Muscle layer of colon (tissue), 2 donors: ENCODE results near the gene ZNF831.

Source experiments
- H3K27ac ChIP-seq: one replicate; pipeline ENCODE4 v1.7.0; 2013; ENCODE audit warnings: low read depth, mild to moderate bottlenecking, low read length, moderate library complexity
- H3K27me3 ChIP-seq, 2 donors: one replicate each; pipeline ENCODE4 v1.7.0; 2013; ENCODE audit warnings: low read length in 2 of 2, mild to moderate bottlenecking in 2 of 2; ENCODE audit not compliant: insufficient read depth in 2 of 2, control insufficient read depth in 1 of 2
- H3K36me3 ChIP-seq: one replicate; pipeline ENCODE4 v1.7.0; 2013; ENCODE audit warnings: mild to moderate bottlenecking, low read length; ENCODE audit not compliant: insufficient read depth
- H3K4me1 ChIP-seq: one replicate; pipeline ENCODE4 v1.7.0; 2013; ENCODE audit warnings: mild to moderate bottlenecking, low read length; ENCODE audit not compliant: insufficient read depth
- H3K4me3 ChIP-seq, 2 donors: one replicate each; pipeline ENCODE4 v1.7.0; 2013; ENCODE audit warnings: low read length in 2 of 2, low read depth in 1 of 2, mild to moderate bottlenecking in 1 of 2, moderate library complexity in 1 of 2
- H3K9ac ChIP-seq: one replicate; pipeline ENCODE4 v1.7.0; 2013; ENCODE audit warnings: low read length
- H3K9me3 ChIP-seq: one replicate; pipeline ENCODE4 v1.7.0; 2013; ENCODE audit warnings: mild to moderate bottlenecking, low read length
- donor health status: abdominal sarcoma.
- donor health status: Adenocarcinoma of cecum.

ZNF831 gene

GRCh38 chr20:59151391-59151790, 12.2 kb upstream of the ZNF831 start:
- Histone ChIP-seq H3K36me3 (no peaks in the 10 kb centered on the region), H3K27ac (no peak overlapping the region), H3K4me1 (peaks cover 6% of the 10 kb centered on the region), H3K9me3 (no peaks in the 10 kb centered on the region), H3K4me3 (no peak overlapping the region), H3K27me3 (no peaks in the 10 kb centered on the region), H3K9ac (no peak overlapping the region)

DNA sequence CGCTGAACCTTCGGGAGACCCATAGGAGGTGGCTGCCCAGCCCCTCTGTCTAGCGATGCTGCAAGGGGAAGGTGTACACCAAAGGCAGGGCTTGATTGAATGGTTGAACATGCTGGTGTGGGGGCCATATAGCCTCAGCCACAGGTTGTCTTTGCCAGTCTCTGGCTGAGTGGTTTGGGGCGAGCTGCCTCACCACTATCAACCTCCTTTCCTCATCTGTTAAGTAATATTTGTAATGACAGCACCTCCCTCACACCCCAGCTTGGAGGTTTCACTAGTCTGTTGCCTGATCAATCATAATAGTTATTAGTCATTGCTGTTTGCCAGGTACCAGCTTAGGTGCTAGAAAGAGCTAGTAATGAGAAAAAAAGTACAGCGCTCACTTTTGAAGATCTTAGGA, 11.8 kb upstream of the ZNF831 start:
- H3K27me3 ChIP-seq = no peaks in the 10 kb centered on the region
- H3K9me3 ChIP-seq = no peaks in the 10 kb centered on the region
- H3K36me3 ChIP-seq = no peaks in the 10 kb centered on the region
- no peak overlapping the region for H3K4me3 ChIP-seq
- peaks cover 6% of the 10 kb centered on the region for H3K4me1 ChIP-seq
- no peak overlapping the region for H3K27ac ChIP-seq
- no peak overlapping the region for H3K9ac ChIP-seq

- Histone ChIP-seq H3K9me3 (no peaks in the 10 kb centered on the region), H3K27ac (no peak overlapping the region), H3K27me3 (no peaks in the 10 kb centered on the region), H3K9ac (no peak overlapping the region), H3K4me1 (no peaks in the 10 kb centered on the region), H3K36me3 (no peaks in the 10 kb centered on the region), H3K4me3 (no peak overlapping the region)
These were observed 10.9 kb upstream of the ZNF831 start for GRCh38 chr20:59152559-59153354.

DNA sequence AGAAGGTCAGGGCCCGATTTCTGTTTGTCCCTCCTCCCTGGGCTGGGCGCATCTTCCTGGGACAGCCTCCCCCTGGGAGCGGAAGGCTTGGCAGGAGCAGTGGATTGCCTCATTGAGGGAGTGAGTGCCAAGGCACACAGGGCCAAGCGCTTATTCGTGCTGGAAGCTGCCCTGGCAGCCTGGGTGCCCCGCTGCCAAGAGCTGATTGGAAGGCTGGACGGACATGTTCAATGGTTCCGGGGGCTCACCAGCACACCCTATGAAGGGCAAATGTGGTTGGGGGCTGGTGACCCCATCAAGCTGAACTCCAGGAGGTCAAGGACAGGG, 10.3 kb upstream of the ZNF831 start:
- Histone ChIP-seq H3K9ac (no peak overlapping the region), H3K4me3 (no peak overlapping the region)

DNA sequence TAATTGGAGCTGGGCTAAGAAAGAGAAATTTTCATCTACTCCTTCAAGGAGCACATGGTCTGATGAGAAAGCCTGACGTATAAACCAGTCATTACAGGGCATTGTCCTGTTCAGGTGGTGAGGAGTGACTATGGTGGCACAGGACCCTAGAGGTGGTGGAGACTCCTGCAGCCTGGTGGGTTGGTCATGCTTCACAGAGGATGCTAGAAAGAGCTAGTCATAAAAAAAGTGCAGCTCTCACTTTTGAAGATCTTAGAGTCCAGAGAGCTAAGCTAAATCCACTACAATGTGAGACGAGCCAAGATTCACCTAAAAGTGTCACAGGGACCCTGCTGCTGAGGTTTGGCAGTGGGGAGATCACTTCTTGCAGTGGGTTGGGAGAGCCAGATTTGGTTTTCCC, 9.8 kb upstream of the ZNF831 start:
- H3K9ac ChIP-seq = no peak overlapping the region
- H3K36me3 ChIP-seq = no peaks in the 10 kb centered on the region
- H3K4me3 ChIP-seq = no peak overlapping the region
- no peak overlapping the region for H3K27ac ChIP-seq
- H3K4me1 ChIP-seq = no peaks in the 10 kb centered on the region
- no peaks in the 10 kb centered on the region for H3K27me3 ChIP-seq
- no peaks in the 10 kb centered on the region for H3K9me3 ChIP-seq

More for the DNA sequence above, 10.3 kb upstream of the ZNF831 start:
- Histone ChIP-seq H3K9me3 (no peaks in the 10 kb centered on the region), H3K4me1 (no peaks in the 10 kb centered on the region), H3K27me3 (no peaks in the 10 kb centered on the region), H3K27ac (no peak overlapping the region), H3K36me3 (no peaks in the 10 kb centered on the region)

- no peaks in the 10 kb centered on the region for H3K27me3 ChIP-seq
- no peak overlapping the region for H3K27ac ChIP-seq
- H3K9ac ChIP-seq = no peak overlapping the region
- no peaks in the 10 kb centered on the region for H3K9me3 ChIP-seq
- H3K4me1 ChIP-seq = no peaks in the 10 kb centered on the region
- H3K36me3 ChIP-seq = no peaks in the 10 kb centered on the region
- H3K4me3 ChIP-seq = no peak overlapping the region
These were observed 9.2 kb upstream of the ZNF831 start for GRCh38 chr20:59154317-59155013.

- Histone ChIP-seq H3K9me3 (no peaks in the 10 kb centered on the region), H3K27me3 (no peaks in the 10 kb centered on the region), H3K27ac (no peak overlapping the region), H3K4me1 (no peaks in the 10 kb centered on the region), H3K4me3 (no peak overlapping the region), H3K9ac (no peak overlapping the region), H3K36me3 (no peaks in the 10 kb centered on the region)
These were observed 6.6 kb upstream of the ZNF831 start for GRCh38 chr20:59157064-59157463.

- no peaks in the 10 kb centered on the region for H3K9me3 ChIP-seq
These were observed 6.1 kb upstream of the ZNF831 start for GRCh38 chr20:59157531-59157930.

DNA sequence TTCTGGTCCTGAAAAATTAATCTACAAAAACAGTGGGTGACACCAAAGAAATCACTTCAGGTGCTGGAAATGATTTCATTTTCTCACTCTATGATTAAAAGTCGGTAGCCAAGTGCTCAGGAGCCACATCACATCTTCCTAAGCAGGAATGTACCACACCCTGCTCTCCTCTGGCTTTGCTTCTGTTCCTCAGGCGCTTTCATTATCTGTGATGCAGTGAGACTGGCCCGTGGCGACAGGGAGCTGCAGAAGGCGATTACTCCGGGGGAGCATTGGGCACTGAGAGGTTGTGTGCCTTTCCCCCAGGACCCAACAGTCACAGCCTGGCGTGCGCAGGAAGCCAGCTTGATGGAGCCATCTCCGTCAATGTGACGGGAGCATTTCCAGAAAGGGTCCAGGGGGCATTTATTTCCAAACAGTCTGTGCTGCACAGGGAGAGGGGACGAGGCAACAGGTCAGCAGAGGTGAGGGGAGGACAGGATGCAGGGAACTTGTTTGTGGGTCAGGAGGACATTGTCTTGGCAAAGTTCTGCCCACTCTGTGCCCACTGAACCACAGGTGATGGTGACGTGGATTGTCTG, 5.6 kb upstream of the ZNF831 start:
- H3K27ac ChIP-seq = no peak overlapping the region
- H3K27me3 ChIP-seq = no peaks in the 10 kb centered on the region
- H3K4me3 ChIP-seq = no peak overlapping the region
- no peak overlapping the region for H3K9ac ChIP-seq
- H3K9me3 ChIP-seq = no peaks in the 10 kb centered on the region
- no peaks in the 10 kb centered on the region for H3K4me1 ChIP-seq
- H3K36me3 ChIP-seq = no peaks in the 10 kb centered on the region

More at GRCh38 chr20:59157531-59157930, 6.1 kb upstream of the ZNF831 start:
- Histone ChIP-seq H3K4me3 (no peak overlapping the region), H3K4me1 (no peaks in the 10 kb centered on the region), H3K27me3 (no peaks in the 10 kb centered on the region), H3K36me3 (no peaks in the 10 kb centered on the region), H3K27ac (no peak overlapping the region), H3K9ac (no peak overlapping the region)

GRCh38 chr20:59158673-59159072, 4.9 kb upstream of the ZNF831 start:
- Histone ChIP-seq H3K9ac (no peak overlapping the region), H3K4me3 (no peak overlapping the region), H3K27me3 (no peaks in the 10 kb centered on the region), H3K36me3 (no peaks in the 10 kb centered on the region), H3K9me3 (no peaks in the 10 kb centered on the region), H3K4me1 (no peaks in the 10 kb centered on the region), H3K27ac (no peak overlapping the region)

GRCh38 chr20:59159091-59159490, 4.5 kb upstream of the ZNF831 start:
- Histone ChIP-seq H3K27me3 (no peaks in the 10 kb centered on the region), H3K9me3 (no peaks in the 10 kb centered on the region), H3K4me3 (no peak overlapping the region), H3K27ac (no peak overlapping the region), H3K36me3 (no peaks in the 10 kb centered on the region), H3K4me1 (no peaks in the 10 kb centered on the region), H3K9ac (no peak overlapping the region)
